ENCODE measurements around the gene CD207. TPM values are rescaled to one million over a fixed set of nuclear protein-coding genes. Genes with fewer than 3 reads are reported as not detected.

Gene CD207
- total RNA-seq, 3 donors from 2014 or later = 0.33 to 0.88 TPM; not detected in 1

DNA sequence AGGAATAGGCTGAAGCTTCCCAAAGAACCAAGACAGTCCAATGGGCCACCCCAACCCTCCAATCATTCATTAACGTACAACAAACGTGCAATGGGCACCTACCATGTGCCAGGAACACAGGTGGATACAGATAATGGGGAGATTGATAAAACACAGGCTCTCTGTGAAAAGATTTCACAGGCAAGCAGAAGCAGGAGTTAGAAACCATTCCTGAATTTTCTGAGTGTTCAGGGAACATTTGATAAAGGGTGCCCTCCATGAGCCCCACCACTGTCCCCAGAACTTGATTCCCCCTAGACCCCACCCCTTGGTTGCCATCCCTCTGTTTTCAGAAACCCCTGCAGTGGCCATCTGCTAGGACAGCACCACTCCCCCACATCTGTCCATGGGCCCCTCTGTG, 1.5 kb downstream of the CD207 start:
- Histone ChIP-seq H3K9me3 (no peaks in the 10 kb centered on the region), H3K4me1 (no peaks in the 10 kb centered on the region), H3K27ac (no peak overlapping the region), H3K36me3 (no peaks in the 10 kb centered on the region), H3K4me3 (no peak overlapping the region), H3K27me3 (no peaks in the 10 kb centered on the region)
- no peak for DNase-seq (ENCODE audit: low spot score in 2 of 2)
- intact Hi-C loops (cut with DNase I; ENCODE audit: low total_unique reads) = no loop called here
- TF ChIP-seq POLR2A (IDR thresholded peaks at IDR 0.05) = no peak
- TF ChIP-seq, protein P1, sequence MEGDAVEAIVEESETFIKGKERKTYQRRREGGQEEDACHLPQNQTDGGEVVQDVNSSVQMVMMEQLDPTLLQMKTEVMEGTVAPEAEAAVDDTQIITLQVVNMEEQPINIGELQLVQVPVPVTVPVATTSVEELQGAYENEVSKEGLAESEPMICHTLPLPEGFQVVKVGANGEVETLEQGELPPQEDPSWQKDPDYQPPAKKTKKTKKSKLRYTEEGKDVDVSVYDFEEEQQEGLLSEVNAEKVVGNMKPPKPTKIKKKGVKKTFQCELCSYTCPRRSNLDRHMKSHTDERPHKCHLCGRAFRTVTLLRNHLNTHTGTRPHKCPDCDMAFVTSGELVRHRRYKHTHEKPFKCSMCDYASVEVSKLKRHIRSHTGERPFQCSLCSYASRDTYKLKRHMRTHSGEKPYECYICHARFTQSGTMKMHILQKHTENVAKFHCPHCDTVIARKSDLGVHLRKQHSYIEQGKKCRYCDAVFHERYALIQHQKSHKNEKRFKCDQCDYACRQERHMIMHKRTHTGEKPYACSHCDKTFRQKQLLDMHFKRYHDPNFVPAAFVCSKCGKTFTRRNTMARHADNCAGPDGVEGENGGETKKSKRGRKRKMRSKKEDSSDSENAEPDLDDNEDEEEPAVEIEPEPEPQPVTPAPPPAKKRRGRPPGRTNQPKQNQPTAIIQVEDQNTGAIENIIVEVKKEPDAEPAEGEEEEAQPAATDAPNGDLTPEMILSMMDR (IDR thresholded peaks at IDR 0.05) = no peak

DNA sequence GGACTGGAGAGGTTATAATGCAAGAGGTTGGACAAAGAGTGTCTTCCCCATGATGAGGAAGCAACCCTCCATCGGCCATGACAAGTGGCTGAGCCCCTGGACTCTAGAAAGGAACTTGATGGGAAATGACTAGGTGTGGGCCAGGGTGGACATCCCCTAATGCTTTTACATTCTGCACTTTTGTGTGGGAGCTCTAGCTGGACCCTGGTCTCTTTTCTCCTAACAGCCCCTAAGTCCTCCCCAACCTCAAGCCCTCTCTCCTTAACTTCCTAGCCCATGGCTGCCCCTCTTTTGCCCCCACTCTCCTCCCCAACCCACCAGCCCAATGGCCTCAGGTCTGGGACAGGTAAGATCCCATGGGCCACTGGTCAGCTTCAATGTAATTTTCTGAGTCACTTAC, 2.4 kb downstream of the CD207 start:
- no peak overlapping the region for H3K4me3 ChIP-seq
- intact Hi-C loops (cut with DNase I; ENCODE audit: low total_unique reads) = no loop called here
- H3K36me3 ChIP-seq = no peaks in the 10 kb centered on the region
- TF ChIP-seq POLR2A (IDR thresholded peaks at IDR 0.05) (no peak), POLR2AphosphoS5 (IDR thresholded peaks at IDR 0.05) (no peak)
- TF ChIP-seq, protein P1 (IDR thresholded peaks at IDR 0.05) = no peak
- DNase-seq (ENCODE audit: low spot score in 2 of 2) = no peak
- no peaks in the 10 kb centered on the region for H3K9me3 ChIP-seq
- H3K27ac ChIP-seq = no peak overlapping the region
- H3K4me1 ChIP-seq = no peaks in the 10 kb centered on the region
- H3K27me3 ChIP-seq = no peaks in the 10 kb centered on the region

DNA sequence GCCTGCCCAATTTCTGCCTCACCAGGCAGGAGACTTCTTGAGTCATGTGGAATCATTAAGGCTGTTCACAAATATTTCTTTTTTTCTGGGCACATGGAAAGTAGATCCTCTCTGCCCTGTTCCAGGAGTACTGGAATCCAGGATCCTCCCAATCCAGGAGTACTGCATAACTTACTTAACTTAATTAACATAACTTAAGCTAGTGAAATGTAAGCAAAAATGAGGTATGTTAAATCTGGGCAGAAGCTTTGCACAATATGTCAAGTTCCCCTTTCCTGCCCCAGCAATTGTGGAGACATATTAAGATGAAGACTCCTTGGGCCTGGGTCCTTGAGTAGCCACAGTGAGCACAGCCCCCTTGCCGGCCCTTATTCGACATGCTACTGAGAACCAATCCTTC, 3.2 kb downstream of the CD207 start:
- H3K27ac ChIP-seq = no peak overlapping the region
- no peak for TF ChIP-seq POLR2A (IDR thresholded peaks at IDR 0.05)
- no peak for TF ChIP-seq POLR2AphosphoS5 (IDR thresholded peaks at IDR 0.05)
- TF ChIP-seq, protein P1 (IDR thresholded peaks at IDR 0.05) = no peak
- intact Hi-C loops (cut with DNase I; ENCODE audit: low total_unique reads) = no loop called here

DNA sequence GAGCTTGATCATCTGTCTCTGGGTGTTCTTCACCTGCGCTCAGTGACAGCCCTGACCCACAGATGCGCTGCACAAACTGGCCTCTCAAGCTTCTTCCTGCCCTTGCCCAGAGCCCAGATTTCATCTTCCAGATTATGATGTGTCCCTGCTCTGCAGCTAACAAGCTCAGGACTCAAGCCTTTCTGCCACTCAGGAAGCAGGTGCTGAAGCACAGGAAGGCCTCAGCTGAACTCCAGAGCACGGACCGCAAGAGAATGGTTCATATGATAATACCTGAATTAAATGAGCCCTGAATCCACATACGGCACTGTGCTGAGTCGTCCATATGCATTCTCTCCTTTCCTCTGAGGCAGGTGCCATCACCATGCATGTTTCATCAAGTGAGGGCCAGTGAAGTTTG, 3.8 kb downstream of the CD207 start:
- no peaks in the 10 kb centered on the region for H3K27me3 ChIP-seq
- intact Hi-C loops (cut with DNase I; ENCODE audit: low total_unique reads) = no loop called here
- no peak for DNase-seq (ENCODE audit: low spot score in 2 of 2)
- no peak overlapping the region for H3K4me3 ChIP-seq
- H3K36me3 ChIP-seq = no peaks in the 10 kb centered on the region
- H3K9me3 ChIP-seq = no peaks in the 10 kb centered on the region
- no peak overlapping the region for H3K27ac ChIP-seq
- H3K4me1 ChIP-seq = no peaks in the 10 kb centered on the region
- TF ChIP-seq POLR2AphosphoS5 (IDR thresholded peaks at IDR 0.05) (no peak), POLR2A (IDR thresholded peaks at IDR 0.05) (no peak)
- TF ChIP-seq, protein P1 (IDR thresholded peaks at IDR 0.05) = no peak

More for the DNA sequence above, 3.2 kb downstream of the CD207 start:
- no peaks in the 10 kb centered on the region for H3K27me3 ChIP-seq
- H3K4me3 ChIP-seq = no peak overlapping the region
- no peak for DNase-seq (ENCODE audit: low spot score in 2 of 2)
- H3K4me1 ChIP-seq = no peaks in the 10 kb centered on the region
- H3K9me3 ChIP-seq = no peaks in the 10 kb centered on the region
- no peaks in the 10 kb centered on the region for H3K36me3 ChIP-seq

DNA sequence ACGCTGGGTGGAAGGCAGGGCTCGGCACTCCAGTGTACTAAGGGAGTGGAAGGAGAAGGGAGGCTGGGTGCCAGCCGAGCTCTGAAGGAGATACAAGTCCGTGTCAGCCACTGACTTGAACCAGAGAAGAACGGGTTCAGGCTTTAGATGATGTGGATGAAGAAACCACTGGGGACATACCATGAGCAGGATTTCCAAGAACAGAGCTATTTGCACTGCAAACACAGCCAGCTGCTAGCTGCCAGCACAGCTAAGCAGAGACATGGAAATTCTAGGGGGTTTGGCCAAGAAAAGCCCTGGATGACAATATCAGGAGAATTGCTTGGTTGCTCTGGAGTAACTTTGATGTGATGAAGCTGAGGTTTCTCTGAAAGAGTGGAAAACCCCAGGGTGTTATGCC, 5.2 kb downstream of the CD207 start:
- intact Hi-C loops (cut with DNase I; ENCODE audit: low total_unique reads) = no loop called here
- TF ChIP-seq POLR2AphosphoS5 (IDR thresholded peaks at IDR 0.05) (no peak), POLR2A (IDR thresholded peaks at IDR 0.05) (no peak)
- TF ChIP-seq, protein P1 (IDR thresholded peaks at IDR 0.05) = no peak
- Histone ChIP-seq H3K4me1 (no peaks in the 10 kb centered on the region), H3K27ac (no peak overlapping the region), H3K9me3 (no peaks in the 10 kb centered on the region), H3K4me3 (no peak overlapping the region), H3K36me3 (no peaks in the 10 kb centered on the region), H3K27me3 (no peaks in the 10 kb centered on the region)
- DNase-seq (ENCODE audit: low spot score in 2 of 2) = no peak

Data from breast epithelium (tissue), 4 donors.